Sigmoid colon (tissue), 4 donors: Measurements from ENCODE around the gene TBXAS1.

ENCODE experiments used
- CTCF ChIP-seq, 4 experiments: fragments of 450-650 bp in 3 of 4; fragments of 200-600 bp in 1 of 4; IDR thresholded peaks; one replicate each; pipeline ENCODE4 v1.5.1; 2016 to 2019; ENCODE audit warnings: antibody characterized with exemption in 4 of 4, mild to moderate bottlenecking in 3 of 4, moderate library complexity in 2 of 4
- EP300 ChIP-seq, 4 donors: sonication (generic); formaldehyde crosslinking; IDR thresholded peaks; one replicate each; pipeline ENCODE4 v1.6.1; 2017; ENCODE audit warnings: antibody characterized with exemption in 4 of 4
- POLR2A ChIP-seq, 2 donors: fragments of 450-650 bp; IDR thresholded peaks; one replicate each; pipeline ENCODE4 v1.6.1; 2016; ENCODE audit warnings: antibody characterized with exemption in 2 of 2, mild to moderate bottlenecking in 2 of 2, moderate library complexity in 2 of 2
- POLR2AphosphoS5 ChIP-seq, 4 donors: sonication (generic); formaldehyde crosslinking; IDR thresholded peaks; one replicate each; pipeline ENCODE4 v1.6.1; 2017; ENCODE audit warnings: antibody characterized with exemption in 4 of 4

- TF ChIP-seq CTCF (IDR thresholded peaks at IDR 0.05) (no peak), POLR2A (IDR thresholded peaks at IDR 0.05) (no peak), EP300 (IDR thresholded peaks at IDR 0.05) (no peak), POLR2AphosphoS5 (IDR thresholded peaks at IDR 0.05) (no peak)
Observed at GRCh38 chr7:140044251-140044650, 215.2 kb downstream of the TBXAS1 start.
